H9 (cell line): ENCODE measurements around the gene TMC8. TPM values are rescaled to one million over a fixed set of nuclear protein-coding genes. Genes with fewer than 3 reads are reported as not detected.

Experiments
- DNase-seq: peaks from one replicate; pipeline ENCODE4 v3.0.0-alpha.2; 2017
- H2AFZ ChIP-seq: one replicate; pipeline ENCODE4 v1.6.1; 2013; ENCODE audit warnings: mild to moderate bottlenecking, low read length, control low read depth, moderate library complexity
- H2AK5ac ChIP-seq: 2 replicates; pipeline ENCODE4 v1.6.1; 2013; ENCODE audit warnings: low read length, control low read depth, mixed read lengths; ENCODE audit not compliant: insufficient read length
- H2BK120ac ChIP-seq: one replicate; pipeline ENCODE4 v1.6.1; 2013; ENCODE audit warnings: low read depth, mild to moderate bottlenecking, low read length, control low read depth, inconsistent platforms; ENCODE audit not compliant: poor library complexity, severe bottlenecking
- H2BK12ac ChIP-seq: 2 replicates; pipeline ENCODE4 v1.6.1; 2013; ENCODE audit warnings: low read length, control low read depth, mixed read lengths, low read depth; ENCODE audit not compliant: insufficient read length
- H2BK15ac ChIP-seq: 2 replicates; pipeline ENCODE4 v1.6.1; 2013; ENCODE audit warnings: low read depth, low read length, control low read depth
- H2BK20ac ChIP-seq: one replicate; pipeline ENCODE4 v1.6.1; 2013; ENCODE audit warnings: low read depth, mild to moderate bottlenecking, low read length, control low read depth, inconsistent platforms; ENCODE audit not compliant: poor library complexity, severe bottlenecking
- H2BK5ac ChIP-seq: 2 replicates; pipeline ENCODE4 v1.6.1; 2013; ENCODE audit warnings: low read length, control low read depth, mixed read lengths; ENCODE audit not compliant: insufficient read length
- H3K14ac ChIP-seq: 2 replicates; pipeline ENCODE4 v1.6.1; 2013; ENCODE audit warnings: low read length, control low read depth; ENCODE audit not compliant: insufficient read depth
- H3K18ac ChIP-seq: 2 replicates; pipeline ENCODE4 v1.6.1; 2013; ENCODE audit warnings: low read depth, mild to moderate bottlenecking, mixed read lengths, low read length, control low read depth; ENCODE audit not compliant: insufficient read length
- H3K23ac ChIP-seq: 2 replicates; pipeline ENCODE4 v1.6.1; 2013; ENCODE audit warnings: low read length, control low read depth, mixed read lengths, low read depth; ENCODE audit not compliant: insufficient read length
- H3K23me2 ChIP-seq: 2 replicates; pipeline ENCODE4 v1.6.1; 2013; ENCODE audit warnings: low read depth, mild to moderate bottlenecking, mixed read lengths, low read length, control low read depth; ENCODE audit not compliant: insufficient read length, poor library complexity, severe bottlenecking
- H3K27ac ChIP-seq: 2 replicates; pipeline ENCODE4 v1.5.1; 2013; ENCODE audit warnings: low read length, control low read depth, mixed read lengths, low read depth; ENCODE audit not compliant: insufficient read length
- H3K27me3 ChIP-seq: 2 replicates; pipeline ENCODE4 v1.6.1; 2013; ENCODE audit warnings: low read length, control low read depth, inconsistent platforms; ENCODE audit not compliant: insufficient read depth
- H3K4ac ChIP-seq: 2 replicates; pipeline ENCODE4 v1.6.1; 2013; ENCODE audit warnings: low read depth, mild to moderate bottlenecking, control low read depth, inconsistent platforms, low read length, moderate library complexity
- H3K4me1 ChIP-seq: 2 replicates; pipeline ENCODE4 v1.6.1; 2013; ENCODE audit warnings: low read length, control low read depth, inconsistent platforms; ENCODE audit not compliant: insufficient read depth
- H3K4me2 ChIP-seq: 2 replicates; pipeline ENCODE4 v1.6.1; 2013; ENCODE audit warnings: low read length, control low read depth, mixed read lengths; ENCODE audit not compliant: insufficient read length, insufficient read depth
- H3K56ac ChIP-seq: 2 replicates; pipeline ENCODE4 v1.6.1; 2013; ENCODE audit warnings: low read depth, mild to moderate bottlenecking, mixed read lengths, low read length, control low read depth; ENCODE audit not compliant: insufficient read length
- H3K79me1 ChIP-seq: 2 replicates; pipeline ENCODE4 v1.6.1; 2013; ENCODE audit warnings: low read depth, mild to moderate bottlenecking, moderate library complexity, low read length, control low read depth, inconsistent platforms; ENCODE audit not compliant: insufficient read depth, poor library complexity, severe bottlenecking
- H3K79me2 ChIP-seq: 2 replicates; pipeline ENCODE4 v1.6.1; 2013; ENCODE audit warnings: low read length, control low read depth, inconsistent platforms; ENCODE audit not compliant: insufficient read depth
- H3K9ac ChIP-seq: 2 replicates; pipeline ENCODE4 v1.6.1; 2013; ENCODE audit warnings: low read length, control low read depth, mixed read lengths; ENCODE audit not compliant: insufficient read length; ENCODE audit errors: extremely low read depth
- H3K9me3 ChIP-seq: one replicate; pipeline ENCODE4 v1.6.1; 2013; ENCODE audit warnings: low read depth, low read length, inconsistent platforms; ENCODE audit not compliant: control insufficient read depth
- H3T11ph ChIP-seq: one replicate; pipeline ENCODE4 v1.6.1; 2013; ENCODE audit warnings: mild to moderate bottlenecking, low read length, control low read depth, inconsistent platforms
- H4K20me1 ChIP-seq: one replicate; pipeline ENCODE4 v1.6.1; 2013; ENCODE audit not compliant: control insufficient read depth, insufficient read length, insufficient read depth
- H4K5ac ChIP-seq: 2 replicates; pipeline ENCODE4 v1.6.1; 2013; ENCODE audit warnings: low read depth, mild to moderate bottlenecking, mixed read lengths, low read length, control low read depth; ENCODE audit not compliant: insufficient read length
- H4K8ac ChIP-seq: replicated peaks from 2 replicates; pipeline ENCODE4 v1.6.1; 2013; ENCODE audit warnings: low read length, control low read depth, mixed read lengths, low read depth; ENCODE audit not compliant: insufficient read length
- H4K91ac ChIP-seq: 2 replicates; pipeline ENCODE4 v1.6.1; 2013; ENCODE audit warnings: low read depth, mild to moderate bottlenecking, moderate library complexity, mixed read lengths, low read length, control low read depth; ENCODE audit not compliant: insufficient read length
- H3K27ac Mint-ChIP-seq, 3 experiments: 2 replicates in 2 of 3; 3 replicates in 1 of 3; pipeline ENCODE4 v1.8.0; 2020 to 2021; ENCODE audit warnings: mixed read lengths in 3 of 3, mild to moderate bottlenecking in 1 of 3, moderate library complexity in 1 of 3
- H3K27me3 Mint-ChIP-seq: 2 replicates; pipeline ENCODE4 v1.8.0; 2021; ENCODE audit warnings: low read depth, mild to moderate bottlenecking, moderate library complexity, mixed read lengths
- H3K36me3 Mint-ChIP-seq, 3 experiments: 2 replicates in 2 of 3; 3 replicates in 1 of 3; pipeline ENCODE4 v1.8.0; 2020 to 2021; ENCODE audit warnings: low read depth in 3 of 3, mixed read lengths in 3 of 3; ENCODE audit not compliant: insufficient read depth in 1 of 3
- H3K4me1 Mint-ChIP-seq, 2 experiments: 2 replicates each; pipeline ENCODE4 v1.8.0; 2020; ENCODE audit warnings: mixed read lengths in 2 of 2
- H3K4me3 Mint-ChIP-seq, 2 experiments: 2 replicates in 1 of 2; 3 replicates in 1 of 2; pipeline ENCODE4 v1.8.0; 2020 to 2021; ENCODE audit warnings: mild to moderate bottlenecking in 2 of 2, mixed read lengths in 2 of 2, moderate library complexity in 1 of 2
- H3K9me3 Mint-ChIP-seq, 2 experiments: 2 replicates in 1 of 2; 3 replicates in 1 of 2; pipeline ENCODE4 v1.8.0; 2020; ENCODE audit warnings: mild to moderate bottlenecking in 2 of 2, mixed read lengths in 2 of 2, moderate library complexity in 1 of 2
- CTCF ChIP-seq: fragments of 200-600 bp; sonication (generic); conservative IDR thresholded peaks from 3 replicates; pipeline ENCODE4 v1.8.0; 2021; ENCODE audit warnings: antibody characterized with exemption, mild to moderate bottlenecking
- WGBS: extraction: QIAGEN DNeasy Blood & Tissue Kit; methylation state at CpG from one replicate; pipeline ENCODE4 v1.1.7; 2013; ENCODE audit warnings: missing lambda C conversion rate, low lambda C conversion rate, mixed read lengths; ENCODE audit not compliant: insufficient read length; ENCODE audit errors: extremely low coverage; 5-methylcytosine and 5-hydroxymethylcytosine counted together
- total RNA-seq: library from RNA; stranded (reverse); gene quantifications from 2 replicates; pipeline ENCODE4 v1.2.1, GENCODE V29; 2021

TMC8 gene
- total RNA-seq, 1 experiment from 2014 or later: 1.0 TPM

- H2BK5ac ChIP-seq: no peak overlapping the region
- no CpG with 5 or more reads among the region's 39 CpGs for WGBS
- Mint-ChIP-seq H3K36me3 (peaks cover 7 to 27% (median 21%) of the 10 kb centered on the region in 3 experiments), H3K27ac (no peak overlapping the region), H3K9me3 (no peaks in the 10 kb centered on the region; a peak in 2 of 5 replicates), H3K4me1 (peaks cover 18 to 21% of the 10 kb centered on the region in 2 experiments), H3K4me3 (no peak overlapping the region), H3K27me3 (no peaks in the 10 kb centered on the region)
- H3T11ph ChIP-seq: no peak overlapping the region
- H3K27me3 ChIP-seq: no peaks in the 10 kb centered on the region
- H3K9me3 ChIP-seq: no peaks in the 10 kb centered on the region
- no peak overlapping the region for H2BK120ac ChIP-seq
- no peak overlapping the region for H4K8ac ChIP-seq
- no peak overlapping the region for H2BK12ac ChIP-seq
- no peak overlapping the region for H3K27ac ChIP-seq
- no peak overlapping the region for H4K5ac ChIP-seq
- H3K23ac ChIP-seq: no peak overlapping the region
- no peak overlapping the region for H3K14ac ChIP-seq
- H3K4me2 ChIP-seq: no peak overlapping the region
- no peak overlapping the region for H2BK15ac ChIP-seq
- no peak overlapping the region for H3K18ac ChIP-seq
- H3K79me2 ChIP-seq: no peaks in the 10 kb centered on the region; the same call in 1 of the 2 replicates
- H2AK5ac ChIP-seq: no peak overlapping the region
- H3K56ac ChIP-seq: no peak overlapping the region
- H4K91ac ChIP-seq: no peak overlapping the region
- H2AFZ ChIP-seq: no peak overlapping the region
- no peaks in the 10 kb centered on the region for H3K79me1 ChIP-seq
- peaks cover 10% of the 10 kb centered on the region; the same call in 1 of the 2 replicates for H3K4me1 ChIP-seq
- H3K9ac ChIP-seq: no peak overlapping the region
- no peak overlapping the region for H2BK20ac ChIP-seq
- peaks cover 19% of the 10 kb centered on the region for H3K23me2 ChIP-seq
- no peak overlapping the region for H3K4ac ChIP-seq
- no peaks in the 10 kb centered on the region for H4K20me1 ChIP-seq
- TF ChIP-seq CTCF: no peak
- no peak for DNase-seq
Measured at GRCh38 chr17:78125138-78125913, 5.2 kb upstream of the TMC8 start.
